GM18508 (cell line): ENCODE measurements around the gene SLC12A8.

Source experiments
- ATAC-seq: cut with Tn5 transposase; IDR thresholded peaks from one replicate; pipeline ENCODE4 v1.9.1; 2021; ENCODE audit warnings: moderate number of reproducible peaks; ENCODE audit not compliant: insufficient read depth, unreplicated experiment

SLC12A8 gene

GRCh38 chr3:125142940-125143339 is 69.6 kb downstream of the SLC12A8 start:
- no peak for ATAC-seq

- ATAC-seq = no peak
These were observed 70.1 kb downstream of the SLC12A8 start for GRCh38 chr3:125142420-125142778.

GRCh38 chr3:125141596-125142419 is 70.7 kb downstream of the SLC12A8 start:
- peak; percentile 53 for ATAC-seq

- no peak for ATAC-seq
These were observed 71.5 kb downstream of the SLC12A8 start for GRCh38 chr3:125140818-125141595.

- no peak for ATAC-seq
These were observed 72.3 kb downstream of the SLC12A8 start for GRCh38 chr3:125140011-125140817.

- no peak for ATAC-seq
These were observed 73.2 kb downstream of the SLC12A8 start for GRCh38 chr3:125139386-125139785.

GRCh38 chr3:125137358-125138033 is 75.1 kb downstream of the SLC12A8 start:
- no peak for ATAC-seq

- no peak for ATAC-seq
These were observed 75.6 kb downstream of the SLC12A8 start for GRCh38 chr3:125136966-125137357.

- ATAC-seq = no peak
These were observed 76.0 kb downstream of the SLC12A8 start for GRCh38 chr3:125136515-125136914.

- ATAC-seq = no peak
These were observed 77.6 kb downstream of the SLC12A8 start for GRCh38 chr3:125134952-125135351.

GRCh38 chr3:125132815-125133214 is 79.7 kb downstream of the SLC12A8 start:
- ATAC-seq = no peak

GRCh38 chr3:125129512-125129997 is 83.0 kb downstream of the SLC12A8 start:
- ATAC-seq = no peak

- no peak for ATAC-seq
These were observed 83.6 kb downstream of the SLC12A8 start for GRCh38 chr3:125128861-125129501.

GRCh38 chr3:125126323-125126722 is 86.2 kb downstream of the SLC12A8 start:
- ATAC-seq = no peak

- ATAC-seq = no peak
These were observed 86.7 kb downstream of the SLC12A8 start for GRCh38 chr3:125125821-125126245.

- ATAC-seq = no peak
These were observed 88.9 kb downstream of the SLC12A8 start for GRCh38 chr3:125123451-125124305.

- no peak for ATAC-seq
These were observed 91.1 kb downstream of the SLC12A8 start for GRCh38 chr3:125121246-125122010.
